CD14-positive monocyte (primary cell): ENCODE results near the gene USP25. TPM values are rescaled to one million over a fixed set of nuclear protein-coding genes. Genes with fewer than 3 reads are reported as not detected.

ENCODE experiments used
- DNase-seq, 3 donors: peaks; one replicate each; pipeline ENCODE4 v3.0.0-alpha.2; 2011 to 2022
- H2AFZ ChIP-seq: 2 replicates; pipeline ENCODE4 v1.6.0; 2012; ENCODE audit warnings: mild to moderate bottlenecking, low read depth, low read length, inconsistent platforms; ENCODE audit not compliant: insufficient read depth, poor library complexity, severe bottlenecking
- H3K27ac ChIP-seq, 2 donors: 1 replicate in 1 of 2; 2 replicates in 1 of 2; pipeline ENCODE4 v1.5.1; 2012 to 2013; ENCODE audit warnings: low read length in 2 of 2, control low read depth in 1 of 2, inconsistent platforms in 1 of 2, low read depth in 1 of 2, mild to moderate bottlenecking in 1 of 2
- H3K27me3 ChIP-seq, 2 donors: one replicate each; pipeline versions ENCODE4 v1.6.0 to v1.6.1; 2011 to 2013; ENCODE audit warnings: low read length in 2 of 2; ENCODE audit not compliant: control insufficient read depth in 2 of 2, insufficient read depth in 2 of 2
- H3K36me3 ChIP-seq, 2 donors: replicated peaks in 1 of 2; 1 replicate in 1 of 2; 2 replicates in 1 of 2; pipeline versions ENCODE4 v1.5.1 to v1.6.1; 2012 to 2013; ENCODE audit warnings: low read length in 2 of 2, control low read depth in 1 of 2, inconsistent platforms in 1 of 2, mild to moderate bottlenecking in 1 of 2; ENCODE audit not compliant: insufficient read depth in 2 of 2, control insufficient read depth in 1 of 2
- H3K4me1 ChIP-seq, 2 donors: 1 replicate in 1 of 2; 2 replicates in 1 of 2; pipeline versions ENCODE4 v1.5.1 to v1.6.1; 2012 to 2013; ENCODE audit warnings: low read length in 2 of 2, control low read depth in 1 of 2, inconsistent platforms in 1 of 2, mild to moderate bottlenecking in 1 of 2, moderate library complexity in 1 of 2; ENCODE audit not compliant: insufficient read depth in 2 of 2, control insufficient read depth in 1 of 2
- H3K4me2 ChIP-seq: replicated peaks from 2 replicates; pipeline ENCODE3; 2012; ENCODE audit warnings: low read length, moderate library complexity, mild to moderate bottlenecking; ENCODE audit not compliant: poor library complexity, severe bottlenecking; ENCODE audit errors: extremely low read depth
- H3K4me3 ChIP-seq, 3 experiments: fragments of 200-600 bp in 1 of 3; sonication (generic) in 1 of 3; replicated peaks in 1 of 3; 1 replicate in 2 of 3; 2 replicates in 1 of 3; pipeline ENCODE4 v1.5.1; 2011 to 2013; ENCODE audit warnings: low read length in 3 of 3, mild to moderate bottlenecking in 3 of 3, control low read depth in 2 of 3, low read depth in 2 of 3, inconsistent platforms in 1 of 3, moderate library complexity in 1 of 3
- H3K79me2 ChIP-seq: 2 replicates; pipeline ENCODE4 v1.6.0; 2012; ENCODE audit warnings: mild to moderate bottlenecking, control low read depth, inconsistent platforms, low read length, moderate library complexity; ENCODE audit not compliant: insufficient read depth
- H3K9ac ChIP-seq: 2 replicates; pipeline ENCODE4 v1.6.0; 2017; ENCODE audit warnings: low read length, mild to moderate bottlenecking; ENCODE audit not compliant: insufficient read depth, poor library complexity, severe bottlenecking
- H3K9me3 ChIP-seq, 2 donors: replicated peaks in 1 of 2; 1 replicate in 1 of 2; 2 replicates in 1 of 2; pipeline versions ENCODE4 v1.5.1 to v1.6.1; 2012 to 2013; ENCODE audit warnings: low read length in 2 of 2, control low read depth in 1 of 2; ENCODE audit not compliant: control insufficient read depth in 1 of 2, insufficient read depth in 1 of 2
- H4K20me1 ChIP-seq: 2 replicates; pipeline ENCODE4 v1.6.0; 2012; ENCODE audit warnings: mild to moderate bottlenecking, low read length, control low read depth, moderate library complexity; ENCODE audit not compliant: insufficient read depth
- H3K27ac Mint-ChIP-seq, 7 donors: one replicate each; pipeline ENCODE4 v1.8.0; 2020; ENCODE audit warnings: mild to moderate bottlenecking in 7 of 7, mixed read lengths in 7 of 7, moderate library complexity in 6 of 7, inconsistent platforms in 2 of 7
- H3K27me3 Mint-ChIP-seq, 3 donors: one replicate each; pipeline ENCODE4 v1.8.0; 2021 to 2022; ENCODE audit warnings: low read depth in 3 of 3, mild to moderate bottlenecking in 3 of 3, mixed read lengths in 3 of 3, moderate library complexity in 3 of 3, inconsistent platforms in 1 of 3
- H3K36me3 Mint-ChIP-seq, 2 donors: one replicate each; pipeline ENCODE4 v1.8.0; 2020; ENCODE audit warnings: mixed read lengths in 2 of 2, inconsistent platforms in 1 of 2, mild to moderate bottlenecking in 1 of 2
- H3K4me1 Mint-ChIP-seq: one replicate; pipeline ENCODE4 v1.8.0; 2020; ENCODE audit warnings: mild to moderate bottlenecking, mixed read lengths
- H3K4me3 Mint-ChIP-seq, 2 donors: one replicate each; pipeline ENCODE4 v1.8.0; 2020; ENCODE audit warnings: mild to moderate bottlenecking in 2 of 2, mixed read lengths in 2 of 2, moderate library complexity in 1 of 2
- H3K9me3 Mint-ChIP-seq, 7 donors: one replicate each; pipeline ENCODE4 v1.8.0; 2020 to 2022; ENCODE audit warnings: mixed read lengths in 7 of 7, mild to moderate bottlenecking in 6 of 7, moderate library complexity in 6 of 7, inconsistent platforms in 2 of 7
- CTCF ChIP-seq: fragments of 200-600 bp; IDR thresholded peaks from one replicate; pipeline ENCODE4 v1.8.0; 2022; ENCODE audit warnings: antibody characterized with exemption, mild to moderate bottlenecking
- WGBS: methylation state at CpG from one replicate; pipeline ENCODE4 v1.1.5; 2013; ENCODE audit warnings: missing lambda C conversion rate; ENCODE audit not compliant: insufficient coverage; 5-methylcytosine and 5-hydroxymethylcytosine counted together
- intact Hi-C, 2 donors: fragments of 100-400 bp; cut with micrococcal nuclease; formaldehyde crosslinking; loops; one replicate each; pipeline versions ENCODE4 v1.15.0 to v1.15.1; 2023
- polyA plus RNA-seq, 3 donors: library from polyadenylated mRNA; depleted of rRNA in 1 of 3; unstranded in 2 of 3; stranded (reverse) in 1 of 3; fragments of 300-500 nt in 2 of 3; fragments of >200 nt in 1 of 3; fragmentation: Illumina TruSeq in 2 of 3; gene quantifications; 1 replicate in 2 of 3; 2 replicates in 1 of 3; pipeline ENCODE4 v1.2.3, GENCODE V29; 2012 to 2021

The USP25 gene
- polyA plus RNA-seq, 3 donors: 7.2 to 15.6 (median 9.6) TPM

- no peak overlapping the region for H3K9ac ChIP-seq
- H3K4me1 ChIP-seq: no peaks in the 10 kb centered on the region
- no peak overlapping the region for H3K4me3 Mint-ChIP-seq
- H2AFZ ChIP-seq: no peak overlapping the region
- WGBS: no CpG with 5 or more reads among the region's 2 CpGs
- no peak overlapping the region for H3K4me3 ChIP-seq
- H3K36me3 ChIP-seq: peaks cover 76 to 95% of the 10 kb centered on the region in 2 donors
- intact Hi-C loops: no loop called here
- peaks cover 60 to 66% of the 10 kb centered on the region in 2 donors for H3K36me3 Mint-ChIP-seq
- H3K4me2 ChIP-seq: no peak overlapping the region
- no peak for DNase-seq
- H3K9me3 ChIP-seq: no peaks in the 10 kb centered on the region
- H3K79me2 ChIP-seq: no peaks in the 10 kb centered on the region
- no peaks in the 10 kb centered on the region for H3K9me3 Mint-ChIP-seq
- no peak overlapping the region for H3K27ac Mint-ChIP-seq
- peaks cover 32% of the 10 kb centered on the region for H4K20me1 ChIP-seq
- no peak for TF ChIP-seq CTCF
- no peaks in the 10 kb centered on the region for H3K27me3 ChIP-seq
- H3K27ac ChIP-seq: no peak overlapping the region
- no peaks in the 10 kb centered on the region for H3K27me3 Mint-ChIP-seq
- H3K4me1 Mint-ChIP-seq: no peaks in the 10 kb centered on the region
Observed at GRCh38 chr21:15825700-15826099, 95.9 kb downstream of the USP25 start.

GRCh38 chr21:15826147-15826780 lies 96.5 kb downstream of the USP25 start:
- Histone ChIP-seq H3K27ac (no peak overlapping the region), H3K4me3 (no peak overlapping the region), H2AFZ (no peak overlapping the region), H3K9me3 (no peaks in the 10 kb centered on the region), H3K27me3 (no peaks in the 10 kb centered on the region), H3K4me1 (no peaks in the 10 kb centered on the region), H3K36me3 (peaks cover 77 to 95% of the 10 kb centered on the region in 2 donors), H3K4me2 (no peak overlapping the region), H3K79me2 (no peaks in the 10 kb centered on the region), H4K20me1 (peaks cover 32% of the 10 kb centered on the region), H3K9ac (no peak overlapping the region)
- intact Hi-C loops: no loop called here
- H3K9me3 Mint-ChIP-seq: no peaks in the 10 kb centered on the region
- H3K36me3 Mint-ChIP-seq: peaks cover 64 to 71% of the 10 kb centered on the region in 2 donors
- no peaks in the 10 kb centered on the region for H3K4me1 Mint-ChIP-seq
- no peaks in the 10 kb centered on the region for H3K27me3 Mint-ChIP-seq
- TF ChIP-seq CTCF: peak; percentile 40
- H3K27ac Mint-ChIP-seq: no peak overlapping the region
- H3K4me3 Mint-ChIP-seq: no peak overlapping the region
- peak in 1 of 3 donors; percentile 7 for DNase-seq
- no CpG with 5 or more reads among the region's 5 CpGs for WGBS
